Parathyroid adenoma (tissue), 2 donors: ENCODE measurements around the gene ZNF362.

ENCODE experiments used
- H2AFZ ChIP-seq: fragments of 300-600 bp; sonication (generic); one replicate; pipeline ENCODE4 v1.7.0; 2017; ENCODE audit warnings: antibody characterized with exemption, mild to moderate bottlenecking
- H3K27ac ChIP-seq: fragments of 300-600 bp; sonication (generic); one replicate; pipeline ENCODE4 v1.7.0; 2017
- H3K27me3 ChIP-seq: fragments of 300-600 bp; sonication (generic); one replicate; pipeline ENCODE4 v1.7.0; 2017; ENCODE audit warnings: low read length; ENCODE audit not compliant: control insufficient read depth, insufficient read depth
- H3K36me3 ChIP-seq: fragments of 300-600 bp; sonication (generic); one replicate; pipeline ENCODE4 v1.7.0; 2017; ENCODE audit warnings: low read length; ENCODE audit not compliant: control insufficient read depth, insufficient read depth
- H3K4me1 ChIP-seq: fragments of 300-600 bp; sonication (generic); one replicate; pipeline ENCODE4 v1.7.0; 2017; ENCODE audit warnings: control low read depth
- H3K4me2 ChIP-seq: fragments of 300-600 bp; sonication (generic); one replicate; pipeline ENCODE4 v1.7.0; 2017; ENCODE audit warnings: low read length
- H3K4me3 ChIP-seq: fragments of 300-600 bp; sonication (generic); one replicate; pipeline ENCODE4 v1.7.0; 2017; ENCODE audit warnings: low read depth, low read length
- H3K79me2 ChIP-seq: fragments of 300-600 bp; sonication (generic); one replicate; pipeline ENCODE4 v1.7.0; 2017; ENCODE audit warnings: control low read depth
- H3K9ac ChIP-seq: fragments of 300-600 bp; sonication (generic); one replicate; pipeline ENCODE4 v1.7.0; 2017; ENCODE audit warnings: mild to moderate bottlenecking
- H3K9me3 ChIP-seq: fragments of 300-600 bp; sonication (generic); one replicate; pipeline ENCODE4 v1.7.0; 2017; ENCODE audit warnings: low read length; ENCODE audit not compliant: control insufficient read depth
- CTCF ChIP-seq: fragments of 300-600 bp; sonication (generic); IDR thresholded peaks from one replicate; pipeline ENCODE4 v1.7.0; 2017; ENCODE audit warnings: antibody characterized with exemption, mild to moderate bottlenecking
- donor health status: primary hyperparathyroidism.

ZNF362 gene

GRCh38 chr1:33322870-33323585 is 66.7 kb downstream of the ZNF362 start:
- Histone ChIP-seq H2AFZ (no peak overlapping the region), H3K9me3 (no peaks in the 10 kb centered on the region), H3K4me2 (no peak overlapping the region), H3K4me1 (peaks cover 4% of the 10 kb centered on the region), H3K9ac (no peak overlapping the region), H3K36me3 (no peaks in the 10 kb centered on the region), H3K4me3 (no peak overlapping the region), H3K27ac (no peak overlapping the region), H3K79me2 (no peaks in the 10 kb centered on the region), H3K27me3 (no peaks in the 10 kb centered on the region)
- no peak for TF ChIP-seq CTCF

GRCh38 chr1:33323663-33324477 is 67.6 kb downstream of the ZNF362 start:
- no peak overlapping the region for H2AFZ ChIP-seq
- H3K79me2 ChIP-seq, result no peaks in the 10 kb centered on the region
- no peaks in the 10 kb centered on the region for H3K36me3 ChIP-seq
- no peak overlapping the region for H3K9ac ChIP-seq
- no peak overlapping the region for H3K27ac ChIP-seq
- H3K4me1 ChIP-seq, result peaks cover 4% of the 10 kb centered on the region
- no peak overlapping the region for H3K4me2 ChIP-seq
- H3K4me3 ChIP-seq, result no peak overlapping the region
- no peaks in the 10 kb centered on the region for H3K9me3 ChIP-seq
- no peak for TF ChIP-seq CTCF
- H3K27me3 ChIP-seq, result no peaks in the 10 kb centered on the region

- Histone ChIP-seq H3K9me3 (no peaks in the 10 kb centered on the region), H3K27me3 (no peaks in the 10 kb centered on the region), H3K4me3 (no peak overlapping the region), H3K4me2 (no peak overlapping the region), H3K27ac (no peak overlapping the region), H3K4me1 (peaks cover 4% of the 10 kb centered on the region), H2AFZ (no peak overlapping the region), H3K79me2 (no peaks in the 10 kb centered on the region), H3K36me3 (no peaks in the 10 kb centered on the region), H3K9ac (no peak overlapping the region)
- no peak for TF ChIP-seq CTCF
Measured at GRCh38 chr1:33324677-33325575, 68.6 kb downstream of the ZNF362 start.

- no peak overlapping the region for H3K4me3 ChIP-seq
- H3K4me1 ChIP-seq, result peaks cover 4% of the 10 kb centered on the region
- H2AFZ ChIP-seq, result no peak overlapping the region
- no peaks in the 10 kb centered on the region for H3K9me3 ChIP-seq
- no peaks in the 10 kb centered on the region for H3K79me2 ChIP-seq
- no peak overlapping the region for H3K4me2 ChIP-seq
- TF ChIP-seq CTCF, result no peak
- H3K27me3 ChIP-seq, result no peaks in the 10 kb centered on the region
- H3K36me3 ChIP-seq, result no peaks in the 10 kb centered on the region
- no peak overlapping the region for H3K27ac ChIP-seq
- H3K9ac ChIP-seq, result no peak overlapping the region
Measured at GRCh38 chr1:33326785-33327184, 70.5 kb downstream of the ZNF362 start.
